D721Med (cell line): ENCODE measurements around the gene SLC5A10.
A peak's percentile ranks its signal among the peaks of the same experiment; 100 is the strongest.

ENCODE experiments used
- DNase-seq: peaks from one replicate; pipeline ENCODE4 v3.0.0; 2011; ENCODE audit warnings: low spot score; ENCODE audit not compliant: insufficient read length
- FAIRE-seq: peaks from 2 replicates; lab custom pipeline; 2011; peaks lifted over from hg19 to GRCh38; lab: Jason Lieb, UNC
- TF ChIP-seq, protein P1 (sequence below): IDR thresholded peaks from 2 replicates; pipeline ENCODE4 v1.5.1; 2012; ENCODE audit warnings: mild to moderate bottlenecking, control low read depth; ENCODE audit not compliant: insufficient read depth; ENCODE audit errors: missing control alignments

Gene SLC5A10

GRCh38 chr17:19001907-19002590, 50.1 kb downstream of the SLC5A10 start:
- DNase-seq, result no peak
- TF ChIP-seq, protein P1, sequence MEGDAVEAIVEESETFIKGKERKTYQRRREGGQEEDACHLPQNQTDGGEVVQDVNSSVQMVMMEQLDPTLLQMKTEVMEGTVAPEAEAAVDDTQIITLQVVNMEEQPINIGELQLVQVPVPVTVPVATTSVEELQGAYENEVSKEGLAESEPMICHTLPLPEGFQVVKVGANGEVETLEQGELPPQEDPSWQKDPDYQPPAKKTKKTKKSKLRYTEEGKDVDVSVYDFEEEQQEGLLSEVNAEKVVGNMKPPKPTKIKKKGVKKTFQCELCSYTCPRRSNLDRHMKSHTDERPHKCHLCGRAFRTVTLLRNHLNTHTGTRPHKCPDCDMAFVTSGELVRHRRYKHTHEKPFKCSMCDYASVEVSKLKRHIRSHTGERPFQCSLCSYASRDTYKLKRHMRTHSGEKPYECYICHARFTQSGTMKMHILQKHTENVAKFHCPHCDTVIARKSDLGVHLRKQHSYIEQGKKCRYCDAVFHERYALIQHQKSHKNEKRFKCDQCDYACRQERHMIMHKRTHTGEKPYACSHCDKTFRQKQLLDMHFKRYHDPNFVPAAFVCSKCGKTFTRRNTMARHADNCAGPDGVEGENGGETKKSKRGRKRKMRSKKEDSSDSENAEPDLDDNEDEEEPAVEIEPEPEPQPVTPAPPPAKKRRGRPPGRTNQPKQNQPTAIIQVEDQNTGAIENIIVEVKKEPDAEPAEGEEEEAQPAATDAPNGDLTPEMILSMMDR, result no peak
- no peak for FAIRE-seq

GRCh38 chr17:19002805-19003542, 51.0 kb downstream of the SLC5A10 start:
- TF ChIP-seq, protein P1, result no peak
- DNase-seq, result no peak
- no peak for FAIRE-seq

DNA sequence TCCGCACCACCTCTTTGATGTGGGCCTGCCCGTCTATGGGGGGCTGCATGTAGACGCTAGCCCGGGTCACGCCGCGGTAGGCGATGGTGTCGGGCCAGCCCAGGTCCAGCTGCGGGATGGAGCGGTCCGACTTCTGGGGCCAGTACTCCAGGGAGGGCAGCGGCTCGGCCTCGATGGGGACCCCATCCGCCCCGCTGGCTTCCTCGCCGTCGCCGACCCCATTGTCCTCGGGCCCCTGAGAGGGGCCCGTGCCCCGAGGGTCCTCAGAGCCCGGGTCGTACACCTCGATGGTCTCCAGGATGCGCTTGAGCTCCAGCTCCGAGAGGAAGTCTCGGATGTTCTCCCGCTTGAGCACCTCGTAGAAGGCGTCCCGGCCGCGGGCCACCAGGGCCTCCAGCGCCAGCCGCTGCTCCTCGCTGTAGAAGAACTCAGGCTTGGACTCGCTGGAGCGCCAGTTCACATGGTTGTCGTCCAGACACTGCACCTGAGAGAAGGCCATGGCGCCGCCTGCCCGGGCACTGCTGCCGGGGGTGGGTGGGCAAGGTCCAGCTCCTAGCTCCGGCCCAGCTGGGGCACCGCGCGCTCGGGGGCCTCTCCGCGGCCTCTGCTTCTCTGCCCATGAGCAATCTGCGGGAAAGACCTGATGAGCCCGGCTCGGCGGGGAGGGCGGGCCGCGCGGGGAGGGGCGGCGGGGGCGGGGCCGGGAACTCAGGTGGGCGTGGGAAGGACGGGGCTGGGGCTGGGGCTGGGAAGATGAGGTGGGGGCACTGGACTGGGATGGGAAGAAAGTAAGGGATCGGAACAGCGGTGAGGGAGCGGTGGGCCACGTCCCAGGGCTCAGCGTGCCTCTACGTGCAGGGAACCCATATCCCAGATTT, 51.8 kb downstream of the SLC5A10 start:
- TF ChIP-seq, protein P1, result no peak
- DNase-seq (peak; percentile 85), FAIRE-seq (no peak)

- FAIRE-seq, result no peak
- TF ChIP-seq, protein P1, result no peak
- DNase-seq, result peak; percentile 63
Observed at GRCh38 chr17:19004421-19005136, 52.6 kb downstream of the SLC5A10 start, which contains the start of gene FAM83G. FAM83G (minus strand) TSS chr17:19004764; CDS start chr17:19004041, 723 bp downstream.

DNA sequence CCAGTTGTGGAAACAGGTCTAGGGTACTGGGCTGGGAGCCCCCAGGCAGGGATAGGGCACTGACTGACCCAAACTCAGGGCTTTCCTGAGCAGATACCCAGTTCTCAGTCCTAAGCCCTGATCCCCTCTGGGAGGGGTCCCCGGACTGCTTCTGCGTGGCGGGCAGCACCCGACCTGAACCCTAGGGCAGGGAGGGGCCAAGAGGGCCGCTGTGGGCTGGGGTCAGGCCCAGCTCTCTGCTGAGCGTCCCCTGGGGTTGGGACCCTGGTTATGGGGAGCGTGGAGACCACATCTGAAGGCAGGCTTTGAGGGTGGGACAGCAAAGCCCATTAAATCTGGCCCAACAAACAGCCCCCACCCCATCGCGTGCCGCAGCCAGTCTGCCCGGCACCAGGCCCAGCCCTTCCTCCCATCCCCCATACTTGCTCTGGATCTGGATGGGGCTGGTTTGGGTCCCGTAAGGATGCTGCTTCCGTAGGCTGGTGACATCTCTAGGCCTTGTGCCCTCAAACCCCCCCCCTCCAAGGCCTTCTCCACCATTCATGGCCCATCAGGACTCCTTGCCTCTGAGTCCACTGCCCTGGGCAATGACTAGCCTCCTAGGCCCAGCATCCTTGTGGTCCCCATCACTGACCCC, 53.3 kb downstream of the SLC5A10 start:
- TF ChIP-seq, protein P1, result no peak
- no peak for DNase-seq
- no peak for FAIRE-seq

DNA sequence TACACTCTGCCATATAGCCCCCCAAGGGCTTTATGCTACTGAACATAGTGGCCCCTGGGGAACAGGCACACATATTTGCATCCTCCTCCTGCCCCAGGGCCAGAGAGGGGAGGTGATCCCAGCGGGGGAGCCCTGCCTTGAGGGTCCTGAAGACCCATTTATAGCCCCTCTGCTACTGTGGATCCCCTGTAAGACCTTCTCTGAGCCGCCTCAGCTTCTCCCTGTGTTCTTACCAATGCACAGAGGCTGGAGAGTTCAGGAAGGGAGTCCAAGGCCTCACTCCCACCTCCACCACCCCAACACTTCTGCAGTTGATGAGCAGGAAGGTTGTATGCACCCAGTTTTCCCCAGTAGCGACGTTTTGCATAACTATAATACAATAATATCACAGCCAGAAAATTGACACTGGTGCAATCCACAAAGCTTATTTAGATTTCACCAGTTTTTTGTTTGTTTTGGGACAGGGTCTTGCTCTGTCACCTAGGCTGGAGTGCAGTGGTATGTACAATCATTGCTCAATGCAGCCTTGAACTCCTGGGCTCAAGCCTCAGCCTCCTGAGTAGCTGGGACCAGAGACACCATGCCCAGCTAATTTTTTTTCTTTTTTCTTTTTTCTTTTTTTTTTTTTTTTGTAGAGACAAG, 53.9 kb downstream of the SLC5A10 start:
- TF ChIP-seq, protein P1, result no peak
- DNase-seq, result no peak
- no peak for FAIRE-seq
